MM.1S (cell line): ENCODE measurements around the gene CIPC.

Source experiments
- DNase-seq: peaks from one replicate; pipeline ENCODE4 v3.0.0-alpha.2; 2015
- H2AFZ ChIP-seq: fragments of 300-600 bp; sonication (generic); 2 replicates; pipeline ENCODE4 v1.6.0; 2016; ENCODE audit warnings: antibody characterized with exemption, low read length
- H3F3A ChIP-seq: fragments of 300-600 bp; sonication (generic); 2 replicates; pipeline ENCODE4 v1.6.1; 2016; ENCODE audit warnings: mild to moderate bottlenecking, antibody characterized with exemption, low read length, moderate library complexity, mixed read lengths; ENCODE audit not compliant: insufficient read depth
- H3K27ac ChIP-seq: fragments of 300-600 bp; sonication (generic); 2 replicates; pipeline ENCODE4 v1.5.1; 2016; ENCODE audit warnings: mild to moderate bottlenecking, low read length
- H3K27me3 ChIP-seq: fragments of 300-600 bp; sonication (generic); replicated peaks from 2 replicates; pipeline ENCODE4 v1.6.0; 2016; ENCODE audit warnings: low read length; ENCODE audit not compliant: insufficient read depth
- H3K36me3 ChIP-seq: fragments of 300-600 bp; sonication (generic); replicated peaks from 2 replicates; pipeline ENCODE4 v1.6.1; 2016; ENCODE audit warnings: mild to moderate bottlenecking, low read length, mixed read lengths; ENCODE audit not compliant: insufficient read depth
- H3K4me1 ChIP-seq: fragments of 300-600 bp; sonication (generic); 2 replicates; pipeline ENCODE4 v1.6.1; 2016; ENCODE audit warnings: low read length, mixed read lengths
- H3K4me2 ChIP-seq: fragments of 300-600 bp; sonication (generic); 2 replicates; pipeline ENCODE4 v1.6.0; 2016; ENCODE audit warnings: low read depth, low read length
- H3K4me3 ChIP-seq: fragments of 300-600 bp; sonication (generic); 2 replicates; pipeline ENCODE4 v1.5.1; 2016; ENCODE audit warnings: low read length, mixed read lengths
- H3K79me2 ChIP-seq: fragments of 300-600 bp; sonication (generic); 2 replicates; pipeline ENCODE4 v1.6.1; 2016; ENCODE audit warnings: mixed run types, low read length, mixed read lengths
- H3K9ac ChIP-seq: fragments of 300-600 bp; sonication (generic); 2 replicates; pipeline ENCODE4 v1.6.1; 2016; ENCODE audit warnings: low read length, mixed read lengths
- H3K9me2 ChIP-seq: fragments of 300-600 bp; sonication (generic); replicated peaks from 2 replicates; pipeline ENCODE4 v1.6.1; 2016; ENCODE audit warnings: mild to moderate bottlenecking, low read length, mixed read lengths; ENCODE audit not compliant: insufficient read depth
- H3K9me3 ChIP-seq: fragments of 300-600 bp; sonication (generic); replicated peaks from 2 replicates; pipeline ENCODE4 v1.6.1; 2016; ENCODE audit warnings: mild to moderate bottlenecking, low read length, mixed read lengths; ENCODE audit not compliant: insufficient read depth
- H4K20me1 ChIP-seq: fragments of 300-600 bp; sonication (generic); 2 replicates; pipeline ENCODE4 v1.6.1; 2016; ENCODE audit warnings: mild to moderate bottlenecking, low read length, moderate library complexity, mixed read lengths; ENCODE audit not compliant: insufficient read depth
- EZH2 ChIP-seq: fragments of 300-600 bp; sonication (generic); optimal IDR thresholded peaks from 2 replicates; pipeline ENCODE3; 2017; ENCODE audit warnings: low read depth, mild to moderate bottlenecking, antibody characterized with exemption, low read length, mixed read lengths
- EZH2phosphoT487 ChIP-seq: fragments of 300-600 bp; sonication (generic); IDR thresholded peaks from 2 replicates; pipeline ENCODE4 v1.6.1; 2018; ENCODE audit warnings: antibody characterized with exemption, low read length
- TF ChIP-seq, protein P1 (sequence below): fragments of 300-600 bp; sonication (generic); IDR thresholded peaks from 2 replicates; pipeline ENCODE4 v1.5.1; 2016; ENCODE audit warnings: antibody characterized with exemption, low read length, mixed read lengths

Gene CIPC, protein sequence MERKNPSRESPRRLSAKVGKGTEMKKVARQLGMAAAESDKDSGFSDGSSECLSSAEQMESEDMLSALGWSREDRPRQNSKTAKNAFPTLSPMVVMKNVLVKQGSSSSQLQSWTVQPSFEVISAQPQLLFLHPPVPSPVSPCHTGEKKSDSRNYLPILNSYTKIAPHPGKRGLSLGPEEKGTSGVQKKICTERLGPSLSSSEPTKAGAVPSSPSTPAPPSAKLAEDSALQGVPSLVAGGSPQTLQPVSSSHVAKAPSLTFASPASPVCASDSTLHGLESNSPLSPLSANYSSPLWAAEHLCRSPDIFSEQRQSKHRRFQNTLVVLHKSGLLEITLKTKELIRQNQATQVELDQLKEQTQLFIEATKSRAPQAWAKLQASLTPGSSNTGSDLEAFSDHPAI

DNA sequence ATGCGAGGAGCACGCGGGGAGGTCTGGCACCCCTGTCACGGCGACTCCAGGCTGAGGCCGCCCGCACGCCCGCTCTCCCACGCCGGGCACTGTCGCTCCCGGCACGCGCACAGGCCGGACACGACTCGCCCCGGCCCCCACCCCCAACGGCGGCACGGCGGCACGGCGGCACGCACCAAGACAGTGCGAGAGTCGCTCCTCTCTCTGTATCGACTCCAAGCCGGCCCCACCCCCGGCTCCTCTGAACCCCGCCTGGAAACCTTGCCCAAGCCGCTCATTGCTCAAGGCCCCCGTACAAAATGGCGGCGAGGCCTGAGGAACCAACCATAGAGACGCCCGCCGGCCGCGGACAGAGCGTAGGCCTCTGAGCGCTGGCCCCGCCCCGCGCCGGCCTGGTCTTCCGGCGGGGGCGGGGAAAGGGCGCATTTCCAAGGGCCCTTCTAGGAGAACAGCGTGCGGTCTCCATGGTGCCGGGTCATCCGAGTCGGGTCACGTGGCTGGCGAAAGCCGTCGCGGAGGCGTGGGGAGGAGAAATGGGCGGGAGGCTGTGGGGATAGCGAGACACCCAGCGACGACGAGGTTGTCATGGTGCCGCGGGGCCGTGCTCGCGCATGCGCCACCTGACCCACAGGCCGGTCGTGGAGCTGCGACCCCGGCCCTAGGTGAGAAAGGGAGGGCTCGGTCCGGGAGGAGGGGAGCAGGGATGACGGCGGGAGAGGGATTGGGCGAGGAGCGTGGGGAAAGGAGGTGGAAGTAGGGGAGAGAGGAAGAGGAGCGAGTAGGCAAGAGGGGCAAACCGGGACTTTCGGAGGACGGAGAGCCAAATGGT is at the start of gene CIPC:
CIPC (plus strand) TSS at position 559 of the 829 bp plus-strand sequence. CDS start 7,451 bp downstream, outside the sequence.
- H3K4me3 ChIP-seq, result peak within 1 kb of the TSS; percentile 97
- peak; percentile 95 for DNase-seq
- H3K4me2 ChIP-seq, result peak within 1 kb of the TSS; percentile 82
- H2AFZ ChIP-seq, result peak within 1 kb of the TSS; percentile 94
- no peaks in the 10 kb centered on the region for H3K9me2 ChIP-seq
- peaks cover 5% of the 10 kb centered on the region; the same call in 1 of the 2 replicates for H3F3A ChIP-seq
- no peaks in the 10 kb centered on the region for H4K20me1 ChIP-seq
- H3K4me1 ChIP-seq, result peaks cover 1% of the 10 kb centered on the region; the same call in 1 of the 2 replicates
- TF ChIP-seq EZH2 (no peak), EZH2phosphoT487 (no peak)
- TF ChIP-seq, protein P1, sequence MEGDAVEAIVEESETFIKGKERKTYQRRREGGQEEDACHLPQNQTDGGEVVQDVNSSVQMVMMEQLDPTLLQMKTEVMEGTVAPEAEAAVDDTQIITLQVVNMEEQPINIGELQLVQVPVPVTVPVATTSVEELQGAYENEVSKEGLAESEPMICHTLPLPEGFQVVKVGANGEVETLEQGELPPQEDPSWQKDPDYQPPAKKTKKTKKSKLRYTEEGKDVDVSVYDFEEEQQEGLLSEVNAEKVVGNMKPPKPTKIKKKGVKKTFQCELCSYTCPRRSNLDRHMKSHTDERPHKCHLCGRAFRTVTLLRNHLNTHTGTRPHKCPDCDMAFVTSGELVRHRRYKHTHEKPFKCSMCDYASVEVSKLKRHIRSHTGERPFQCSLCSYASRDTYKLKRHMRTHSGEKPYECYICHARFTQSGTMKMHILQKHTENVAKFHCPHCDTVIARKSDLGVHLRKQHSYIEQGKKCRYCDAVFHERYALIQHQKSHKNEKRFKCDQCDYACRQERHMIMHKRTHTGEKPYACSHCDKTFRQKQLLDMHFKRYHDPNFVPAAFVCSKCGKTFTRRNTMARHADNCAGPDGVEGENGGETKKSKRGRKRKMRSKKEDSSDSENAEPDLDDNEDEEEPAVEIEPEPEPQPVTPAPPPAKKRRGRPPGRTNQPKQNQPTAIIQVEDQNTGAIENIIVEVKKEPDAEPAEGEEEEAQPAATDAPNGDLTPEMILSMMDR, result no peak
- peaks cover 10% of the 10 kb centered on the region for H3K79me2 ChIP-seq
- peak within 1 kb of the TSS; percentile 92 for H3K9ac ChIP-seq
- H3K9me3 ChIP-seq, result no peaks in the 10 kb centered on the region
- H3K36me3 ChIP-seq, result no peaks in the 10 kb centered on the region
- peak within 1 kb of the TSS; percentile 92 for H3K27ac ChIP-seq
- H3K27me3 ChIP-seq, result no peaks in the 10 kb centered on the region

DNA sequence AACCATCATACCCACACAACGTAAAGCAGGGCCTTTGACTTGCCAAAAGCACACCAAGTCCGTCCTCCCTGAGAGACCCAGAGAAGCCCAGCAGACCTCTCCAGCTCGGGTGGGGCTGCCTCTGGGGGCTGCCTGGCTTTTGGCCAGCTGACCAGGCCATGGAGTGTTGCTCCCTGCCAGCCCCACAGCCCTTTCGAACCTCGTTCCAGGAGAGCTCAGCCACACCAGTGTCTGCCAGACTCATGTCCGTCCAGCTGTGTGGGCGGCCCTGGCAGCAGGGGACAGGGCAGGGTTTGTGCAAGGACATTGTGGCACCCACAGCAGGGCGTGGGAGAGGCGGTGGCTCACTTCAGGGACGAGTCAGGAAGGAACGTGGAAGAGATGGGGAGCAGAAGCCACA is 46.9 kb upstream of the CIPC start:
- Histone ChIP-seq H3K36me3 (no peaks in the 10 kb centered on the region), H2AFZ (no peak overlapping the region), H3K4me1 (0 out of 2 replicates have a peak, but pooled peaks cover 4% of the 10 kb centered on the region)

DNA sequence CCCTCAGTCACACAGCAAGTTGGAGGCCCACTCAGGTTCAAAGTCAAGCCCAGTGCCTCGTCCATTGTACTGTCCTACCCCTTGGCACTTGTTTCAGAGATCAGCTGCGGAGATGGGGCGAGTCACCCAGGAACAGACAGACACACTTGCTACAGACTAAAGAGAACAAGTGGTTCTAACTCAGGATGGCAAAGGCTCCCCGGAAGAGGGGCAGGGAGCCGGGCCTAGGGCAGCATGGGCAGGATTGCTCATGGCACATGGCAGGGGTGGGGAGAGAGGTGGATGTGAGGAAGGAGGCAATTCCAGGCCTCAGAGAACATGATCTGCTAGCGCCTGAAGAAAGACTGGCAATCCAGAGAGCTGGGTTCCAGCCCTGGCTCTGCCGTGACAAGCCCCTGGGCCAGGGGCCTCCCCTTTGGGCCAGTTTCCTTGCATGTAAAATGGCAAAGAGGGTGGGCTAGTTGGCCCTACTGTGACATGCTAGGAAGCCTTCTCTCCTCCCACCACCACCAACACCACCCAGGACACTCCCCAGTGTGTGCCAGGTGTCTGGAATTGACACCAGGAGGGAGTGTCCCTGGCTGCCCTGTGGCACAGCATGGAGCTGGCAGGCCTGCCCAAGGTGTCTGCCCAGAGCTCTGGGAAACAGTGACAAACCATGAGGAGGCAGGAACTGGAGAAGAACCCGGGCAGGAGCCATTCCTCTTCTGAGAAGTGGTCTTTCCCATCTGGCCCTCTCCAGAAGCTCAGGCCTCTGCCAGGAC is 45.6 kb upstream of the CIPC start:
- Histone ChIP-seq H3K36me3 (no peaks in the 10 kb centered on the region), H3K4me2 (no peak overlapping the region), H3K27ac (no peak overlapping the region), H4K20me1 (no peaks in the 10 kb centered on the region), H3K9me2 (no peaks in the 10 kb centered on the region), H3K4me1 (0 out of 2 replicates have a peak, but pooled peaks cover 4% of the 10 kb centered on the region), H3K9me3 (no peaks in the 10 kb centered on the region), H3F3A (no peaks in the 10 kb centered on the region), H2AFZ (no peak overlapping the region), H3K4me3 (no peak overlapping the region), H3K9ac (no peak overlapping the region), H3K79me2 (no peaks in the 10 kb centered on the region), H3K27me3 (no peaks in the 10 kb centered on the region)
- no peak for DNase-seq
- TF ChIP-seq, protein P1, result no peak
- TF ChIP-seq EZH2, result no peak
- no peak for TF ChIP-seq EZH2phosphoT487

More for the DNA sequence above, 46.9 kb upstream of the CIPC start:
- H3K79me2 ChIP-seq, result no peaks in the 10 kb centered on the region
- no peaks in the 10 kb centered on the region for H4K20me1 ChIP-seq
- H3K9me3 ChIP-seq, result no peaks in the 10 kb centered on the region
- no peak for DNase-seq
- TF ChIP-seq EZH2phosphoT487 (no peak), EZH2 (no peak)
- H3F3A ChIP-seq, result no peaks in the 10 kb centered on the region
- no peak overlapping the region for H3K27ac ChIP-seq
- no peak overlapping the region for H3K9ac ChIP-seq
- H3K9me2 ChIP-seq, result no peaks in the 10 kb centered on the region
- H3K27me3 ChIP-seq, result no peaks in the 10 kb centered on the region
- no peak overlapping the region for H3K4me2 ChIP-seq
- no peak overlapping the region for H3K4me3 ChIP-seq
